Hepatocyte (in vitro differentiated cells): ENCODE data around the gene NOP14. TPM values are rescaled to one million over a fixed set of nuclear protein-coding genes. Genes with fewer than 3 reads are reported as not detected.
A peak's percentile ranks its signal among the peaks of the same experiment; 100 is the strongest.

ENCODE experiments used
- DNase-seq: peaks from one replicate; pipeline ENCODE4 v3.0.0-alpha.2; 2016; ENCODE audit warnings: low spot score
- H2AFZ ChIP-seq: fragments of 200-600 bp; sonication (generic); 2 replicates; pipeline ENCODE4 v1.6.0; 2016; ENCODE audit warnings: antibody characterized with exemption, mild to moderate bottlenecking
- H3K27ac ChIP-seq: fragments of 200-600 bp; sonication (generic); 2 replicates; pipeline ENCODE4 v1.5.1; 2016; ENCODE audit warnings: mild to moderate bottlenecking
- H3K27me3 ChIP-seq: fragments of 200-600 bp; sonication (generic); 2 replicates; pipeline ENCODE4 v1.6.1; 2016
- H3K36me3 ChIP-seq: fragments of 200-600 bp; sonication (generic); replicated peaks from 2 replicates; pipeline ENCODE4 v1.5.1; 2016; ENCODE audit warnings: low read depth; ENCODE audit not compliant: insufficient read depth
- H3K4me1 ChIP-seq: fragments of 200-600 bp; sonication (generic); 2 replicates; pipeline ENCODE4 v1.5.1; 2016; ENCODE audit warnings: mild to moderate bottlenecking, moderate library complexity; ENCODE audit not compliant: insufficient read depth
- H3K4me2 ChIP-seq: fragments of 200-600 bp; sonication (generic); 2 replicates; pipeline ENCODE4 v1.6.0; 2016
- H3K4me3 ChIP-seq: fragments of 200-600 bp; sonication (generic); 2 replicates; pipeline ENCODE4 v1.5.1; 2016; ENCODE audit warnings: mild to moderate bottlenecking
- H3K79me2 ChIP-seq: fragments of 200-600 bp; sonication (generic); 2 replicates; pipeline ENCODE4 v1.6.0; 2017; ENCODE audit warnings: mild to moderate bottlenecking
- H3K9me2 ChIP-seq: fragments of 200-600 bp; sonication (generic); replicated peaks from 2 replicates; pipeline ENCODE4 v1.6.0; 2017; ENCODE audit warnings: mild to moderate bottlenecking; ENCODE audit not compliant: insufficient read depth
- H3K9me3 ChIP-seq: fragments of 200-600 bp; sonication (generic); 2 replicates; pipeline ENCODE4 v1.5.1; 2016; ENCODE audit warnings: low read depth, mild to moderate bottlenecking
- H4K20me1 ChIP-seq: fragments of 200-600 bp; sonication (generic); 2 replicates; pipeline ENCODE4 v1.6.0; 2016; ENCODE audit warnings: mild to moderate bottlenecking; ENCODE audit not compliant: insufficient read depth, poor library complexity, severe bottlenecking
- EZH2 ChIP-seq: fragments of 200-600 bp; sonication (generic); IDR thresholded peaks from 2 replicates; pipeline ENCODE4 v1.6.1; 2016; ENCODE audit warnings: antibody characterized with exemption, mild to moderate bottlenecking, borderline replicate concordance
- EZH2phosphoT487 ChIP-seq: fragments of 200-600 bp; sonication (generic); IDR thresholded peaks from one replicate; pipeline ENCODE4 v1.6.1; 2018; ENCODE audit warnings: antibody characterized with exemption, mild to moderate bottlenecking, low read depth, moderate library complexity; ENCODE audit not compliant: unreplicated experiment, severe bottlenecking
- WGBS: methylation state at CpG from one replicate; pipeline ENCODE4 v1.1.6; 2016; ENCODE audit warnings: low lambda C conversion rate; ENCODE audit errors: missing lambda C conversion rate; 5-methylcytosine and 5-hydroxymethylcytosine counted together
- polyA plus RNA-seq: library from polyadenylated mRNA; unstranded; fragments of >200 nt; fragmentation: Nextera tagmentation; extraction: Ambion mirVana; gene quantifications from 2 replicates; pipeline ENCODE4 v1.2.1, GENCODE V29; 2016
- total RNA-seq: library from RNA; depleted of rRNA; stranded (reverse); fragments of >200 nt; gene quantifications from 2 replicates; pipeline ENCODE4 v1.2.3, GENCODE V29; 2014
- TF ChIP-seq, protein P1 (sequence below): fragments of 200-600 bp; sonication (generic); IDR thresholded peaks from 2 replicates; pipeline ENCODE4 v1.5.1; 2016; ENCODE audit warnings: antibody characterized with exemption, mild to moderate bottlenecking; ENCODE audit not compliant: poor library complexity

Gene NOP14
- total and polyA plus RNA-seq, 2 experiments from 2014 or later, result 18.8 to 22.7 TPM

DNA sequence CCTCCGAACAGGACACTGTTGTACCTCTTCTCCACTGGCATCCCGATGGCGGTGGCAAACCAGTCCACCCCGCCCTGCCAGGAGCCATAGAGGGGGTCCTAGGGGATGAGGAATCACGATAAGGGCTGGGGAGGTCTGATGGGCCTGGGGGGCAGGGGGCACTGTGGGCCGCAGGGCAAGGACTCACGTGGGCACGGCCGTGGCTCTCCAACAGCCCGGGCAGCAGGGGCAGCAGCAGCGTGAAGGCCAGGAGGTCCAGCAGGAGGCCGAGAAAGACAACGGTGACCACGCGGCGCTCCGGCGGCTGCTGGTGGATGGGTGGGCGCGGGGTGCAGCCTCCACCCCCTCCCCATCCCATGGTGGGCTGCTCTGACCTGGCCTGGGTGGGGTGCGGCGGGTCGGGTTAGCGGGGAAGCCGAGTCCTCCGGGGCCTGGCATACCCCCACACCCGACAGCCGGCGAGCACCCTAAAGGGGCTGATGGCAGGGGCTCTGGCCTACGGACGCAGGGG, 29.6 kb downstream of the NOP14 start:
- peak overlapping the region; percentile 50 for H3K27ac ChIP-seq
- peaks cover 29% of the 10 kb centered on the region for H3K4me1 ChIP-seq
- no peaks in the 10 kb centered on the region for H3K9me3 ChIP-seq
- TF ChIP-seq, protein P1, sequence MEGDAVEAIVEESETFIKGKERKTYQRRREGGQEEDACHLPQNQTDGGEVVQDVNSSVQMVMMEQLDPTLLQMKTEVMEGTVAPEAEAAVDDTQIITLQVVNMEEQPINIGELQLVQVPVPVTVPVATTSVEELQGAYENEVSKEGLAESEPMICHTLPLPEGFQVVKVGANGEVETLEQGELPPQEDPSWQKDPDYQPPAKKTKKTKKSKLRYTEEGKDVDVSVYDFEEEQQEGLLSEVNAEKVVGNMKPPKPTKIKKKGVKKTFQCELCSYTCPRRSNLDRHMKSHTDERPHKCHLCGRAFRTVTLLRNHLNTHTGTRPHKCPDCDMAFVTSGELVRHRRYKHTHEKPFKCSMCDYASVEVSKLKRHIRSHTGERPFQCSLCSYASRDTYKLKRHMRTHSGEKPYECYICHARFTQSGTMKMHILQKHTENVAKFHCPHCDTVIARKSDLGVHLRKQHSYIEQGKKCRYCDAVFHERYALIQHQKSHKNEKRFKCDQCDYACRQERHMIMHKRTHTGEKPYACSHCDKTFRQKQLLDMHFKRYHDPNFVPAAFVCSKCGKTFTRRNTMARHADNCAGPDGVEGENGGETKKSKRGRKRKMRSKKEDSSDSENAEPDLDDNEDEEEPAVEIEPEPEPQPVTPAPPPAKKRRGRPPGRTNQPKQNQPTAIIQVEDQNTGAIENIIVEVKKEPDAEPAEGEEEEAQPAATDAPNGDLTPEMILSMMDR, result no peak
- TF ChIP-seq EZH2phosphoT487 (no peak), EZH2 (no peak)
- H2AFZ ChIP-seq, result peak overlapping the region; percentile 52
- WGBS, result 55% methylated on average over 15 of the region's 31 CpGs
- peaks cover 28% of the 10 kb centered on the region for H3K79me2 ChIP-seq
- H3K36me3 ChIP-seq, result no peaks in the 10 kb centered on the region
- no peak for DNase-seq
- peak overlapping the region; percentile 87 for H3K4me3 ChIP-seq
- no peaks in the 10 kb centered on the region for H3K9me2 ChIP-seq
- H3K4me2 ChIP-seq, result peak overlapping the region; percentile 94
- no peaks in the 10 kb centered on the region for H4K20me1 ChIP-seq
- no peaks in the 10 kb centered on the region for H3K27me3 ChIP-seq

DNA sequence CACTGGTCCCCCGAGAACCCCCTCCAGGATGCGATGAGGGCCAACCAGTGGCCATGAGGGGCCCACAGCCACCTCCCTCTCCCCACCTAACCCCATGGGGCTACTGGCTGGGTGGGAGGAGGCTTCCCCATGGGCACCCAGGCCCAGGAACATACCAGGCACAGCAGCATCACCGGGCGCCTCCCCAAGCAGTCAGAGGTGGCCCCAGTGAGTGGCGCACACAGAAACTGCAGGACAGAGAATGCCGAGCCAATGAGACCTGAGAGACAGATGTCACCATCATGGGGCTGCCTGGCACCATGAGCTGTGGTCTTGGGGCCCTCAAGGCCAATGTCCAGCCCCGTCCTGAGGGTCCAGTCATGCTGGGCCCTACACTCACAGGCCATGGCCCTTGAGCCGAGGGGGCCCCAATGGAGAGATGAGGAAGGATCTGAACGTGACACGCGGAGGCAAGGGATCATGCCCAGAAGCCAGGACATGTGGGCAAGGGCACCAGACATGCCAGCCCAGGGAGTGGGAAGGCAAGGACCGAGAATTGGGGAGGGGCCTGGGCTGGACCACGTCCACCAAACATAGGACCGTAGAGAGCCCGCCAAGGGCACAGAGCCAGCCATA, 30.1 kb downstream of the NOP14 start:
- H3K9me3 ChIP-seq, result no peaks in the 10 kb centered on the region
- H3K9me2 ChIP-seq, result no peaks in the 10 kb centered on the region
- no peak for DNase-seq
- peaks cover 29% of the 10 kb centered on the region for H3K4me1 ChIP-seq
- H2AFZ ChIP-seq, result no peak overlapping the region
- TF ChIP-seq EZH2, result no peak
- no peak for TF ChIP-seq EZH2phosphoT487
- TF ChIP-seq, protein P1, result no peak
- H3K27me3 ChIP-seq, result no peaks in the 10 kb centered on the region
- no peaks in the 10 kb centered on the region for H3K36me3 ChIP-seq
- peak overlapping the region; percentile 94 for H3K4me2 ChIP-seq
- no peaks in the 10 kb centered on the region for H4K20me1 ChIP-seq
- no peak overlapping the region for H3K4me3 ChIP-seq
- H3K79me2 ChIP-seq, result peaks cover 28% of the 10 kb centered on the region
- peak overlapping the region; percentile 50 for H3K27ac ChIP-seq
- WGBS, result 90% methylated on average over 15 of the region's 15 CpGs

DNA sequence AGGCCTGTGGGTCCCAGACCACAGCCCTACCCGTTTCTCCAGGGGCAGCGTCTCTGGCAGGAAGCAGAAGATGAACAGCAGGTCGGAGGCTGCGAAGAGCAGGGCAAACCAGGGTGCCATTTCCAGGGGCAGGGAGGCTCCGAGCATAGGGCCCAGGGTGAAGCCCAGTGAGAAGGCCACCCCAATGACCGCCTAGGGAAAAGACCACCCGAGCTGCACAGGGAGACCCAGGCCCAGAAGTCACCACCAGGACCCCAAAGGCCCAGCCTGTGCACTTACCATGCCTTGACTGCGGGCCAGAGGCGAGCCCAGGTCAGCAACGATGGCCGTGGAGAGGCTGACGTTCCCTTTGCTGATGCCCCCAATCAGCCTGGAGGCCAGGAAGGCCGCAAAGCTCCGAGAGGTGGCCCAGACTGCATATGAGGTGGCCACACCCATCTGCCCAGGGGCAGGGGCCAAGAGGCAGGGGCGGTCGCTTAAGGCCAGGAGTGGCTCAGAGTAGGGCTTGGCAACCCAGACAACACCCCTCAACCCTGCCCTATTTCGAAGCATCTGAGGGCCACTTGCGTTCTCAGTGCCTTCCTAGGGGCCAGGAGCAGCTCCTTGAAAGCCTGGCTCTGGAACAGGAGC, 30.8 kb downstream of the NOP14 start:
- peaks cover 29% of the 10 kb centered on the region for H3K4me1 ChIP-seq
- H3K4me2 ChIP-seq, result peak overlapping the region; percentile 94
- no peak overlapping the region for H3K27ac ChIP-seq
- no peak for DNase-seq
- no peaks in the 10 kb centered on the region for H3K9me3 ChIP-seq
- H4K20me1 ChIP-seq, result no peaks in the 10 kb centered on the region
- H2AFZ ChIP-seq, result no peak overlapping the region
- 93% methylated on average over 18 of the region's 18 CpGs for WGBS
- TF ChIP-seq, protein P1, result no peak
- no peak for TF ChIP-seq EZH2
- TF ChIP-seq EZH2phosphoT487, result no peak
- H3K36me3 ChIP-seq, result no peaks in the 10 kb centered on the region
- H3K4me3 ChIP-seq, result no peak overlapping the region
- H3K27me3 ChIP-seq, result no peaks in the 10 kb centered on the region
- H3K79me2 ChIP-seq, result peaks cover 28% of the 10 kb centered on the region
- no peaks in the 10 kb centered on the region for H3K9me2 ChIP-seq
